ENCODE results near the gene RABL2A. TPM values are rescaled to one million over a fixed set of nuclear protein-coding genes. Genes with fewer than 3 reads are reported as not detected.

The RABL2A gene
- total RNA-seq, 1 experiment from 2014 or later: 17.6 TPM

DNA sequence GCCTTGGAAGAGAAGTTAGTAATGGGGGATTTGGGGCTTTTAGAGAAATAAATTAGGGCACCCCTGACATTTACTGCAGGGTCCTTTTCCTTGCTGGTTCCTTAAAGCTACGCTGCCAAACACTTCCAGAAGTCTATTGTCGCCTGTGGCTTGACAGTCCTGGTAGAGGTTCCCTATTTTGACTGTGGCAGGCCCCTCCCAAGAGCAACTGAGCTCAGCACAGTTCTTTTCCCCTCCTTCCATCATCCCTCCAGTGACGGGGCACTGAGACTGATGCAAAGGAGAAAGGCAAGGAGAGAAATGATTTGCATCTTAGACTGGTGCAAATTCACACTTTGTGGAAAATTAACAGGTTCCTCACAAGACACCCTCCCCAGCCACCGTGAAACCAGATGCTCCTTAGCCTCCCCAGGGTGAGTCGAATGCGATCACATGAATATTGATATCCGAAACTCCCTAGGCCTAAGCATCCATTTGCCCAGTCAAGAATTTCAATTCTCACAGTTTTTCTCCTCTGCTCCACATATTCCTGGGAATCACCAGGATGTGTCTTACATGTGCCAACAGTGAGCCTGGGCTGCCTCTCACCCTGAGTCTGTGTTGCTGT lies 45.4 kb downstream of the RABL2A start:
- DNase-seq (ENCODE audit: unreplicated experiment): no peak
- no peak overlapping the region for H3K27ac Mint-ChIP-seq (ENCODE audit: low read depth, unreplicated experiment)
- intact Hi-C loops (cut with micrococcal nuclease): no loop called here
- peaks cover 2% of the 10 kb centered on the region for H3K36me3 Mint-ChIP-seq (ENCODE audit: insufficient read depth, unreplicated experiment)
- ChIA-PET CTCF (no interaction called here), POLR2A (no interaction called here)
- no TSS peak for BruUV-seq (replicated peaks)
- no peak overlapping the region for H3K4me3 Mint-ChIP-seq (ENCODE audit: unreplicated experiment)
- H3K9me3 Mint-ChIP-seq (ENCODE audit: unreplicated experiment): no peaks in the 10 kb centered on the region
- TF ChIP-seq, protein P1, sequence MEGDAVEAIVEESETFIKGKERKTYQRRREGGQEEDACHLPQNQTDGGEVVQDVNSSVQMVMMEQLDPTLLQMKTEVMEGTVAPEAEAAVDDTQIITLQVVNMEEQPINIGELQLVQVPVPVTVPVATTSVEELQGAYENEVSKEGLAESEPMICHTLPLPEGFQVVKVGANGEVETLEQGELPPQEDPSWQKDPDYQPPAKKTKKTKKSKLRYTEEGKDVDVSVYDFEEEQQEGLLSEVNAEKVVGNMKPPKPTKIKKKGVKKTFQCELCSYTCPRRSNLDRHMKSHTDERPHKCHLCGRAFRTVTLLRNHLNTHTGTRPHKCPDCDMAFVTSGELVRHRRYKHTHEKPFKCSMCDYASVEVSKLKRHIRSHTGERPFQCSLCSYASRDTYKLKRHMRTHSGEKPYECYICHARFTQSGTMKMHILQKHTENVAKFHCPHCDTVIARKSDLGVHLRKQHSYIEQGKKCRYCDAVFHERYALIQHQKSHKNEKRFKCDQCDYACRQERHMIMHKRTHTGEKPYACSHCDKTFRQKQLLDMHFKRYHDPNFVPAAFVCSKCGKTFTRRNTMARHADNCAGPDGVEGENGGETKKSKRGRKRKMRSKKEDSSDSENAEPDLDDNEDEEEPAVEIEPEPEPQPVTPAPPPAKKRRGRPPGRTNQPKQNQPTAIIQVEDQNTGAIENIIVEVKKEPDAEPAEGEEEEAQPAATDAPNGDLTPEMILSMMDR (IDR thresholded peaks at IDR 0.05; ENCODE audit: unreplicated experiment): no peak
- H3K4me1 Mint-ChIP-seq (ENCODE audit: insufficient read depth, unreplicated experiment): no peaks in the 10 kb centered on the region
- H3K27me3 Mint-ChIP-seq (ENCODE audit: insufficient read depth, unreplicated experiment): no peaks in the 10 kb centered on the region

DNA sequence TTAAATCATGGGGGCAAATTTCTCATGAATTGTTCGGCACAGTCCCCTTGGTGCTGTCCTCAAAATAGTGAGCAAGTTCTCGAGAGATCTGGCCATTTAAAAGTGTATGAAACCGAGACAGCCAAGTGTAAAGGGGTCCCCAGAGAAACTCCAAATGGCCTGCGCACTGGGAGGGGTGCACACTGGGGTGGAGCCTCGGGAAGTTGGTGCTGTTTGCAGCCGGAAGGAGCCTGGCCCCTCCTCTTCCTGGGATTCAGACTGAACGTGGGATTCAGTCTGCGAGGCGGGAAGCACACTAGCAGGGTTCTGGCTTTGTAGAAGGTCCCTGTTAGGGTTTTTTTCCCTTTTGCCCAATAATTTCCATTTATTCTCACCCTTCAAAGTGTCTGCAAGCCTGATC lies 48.8 kb downstream of the RABL2A start:
- H3K4me3 Mint-ChIP-seq (ENCODE audit: unreplicated experiment): no peak overlapping the region
- TF ChIP-seq, protein P1 (IDR thresholded peaks at IDR 0.05; ENCODE audit: unreplicated experiment): no peak
- intact Hi-C loops (cut with micrococcal nuclease): no loop called here
- BruUV-seq (replicated peaks): no TSS peak
- ChIA-PET POLR2A (no interaction called here), CTCF (no interaction called here)
- H3K27ac Mint-ChIP-seq (ENCODE audit: low read depth, unreplicated experiment): no peak overlapping the region
- H3K4me1 Mint-ChIP-seq (ENCODE audit: insufficient read depth, unreplicated experiment): no peaks in the 10 kb centered on the region
- H3K36me3 Mint-ChIP-seq (ENCODE audit: insufficient read depth, unreplicated experiment): peaks cover 5% of the 10 kb centered on the region
- H3K9me3 Mint-ChIP-seq (ENCODE audit: unreplicated experiment): no peaks in the 10 kb centered on the region
- no peaks in the 10 kb centered on the region for H3K27me3 Mint-ChIP-seq (ENCODE audit: insufficient read depth, unreplicated experiment)
- no peak for DNase-seq (ENCODE audit: unreplicated experiment)

DNA sequence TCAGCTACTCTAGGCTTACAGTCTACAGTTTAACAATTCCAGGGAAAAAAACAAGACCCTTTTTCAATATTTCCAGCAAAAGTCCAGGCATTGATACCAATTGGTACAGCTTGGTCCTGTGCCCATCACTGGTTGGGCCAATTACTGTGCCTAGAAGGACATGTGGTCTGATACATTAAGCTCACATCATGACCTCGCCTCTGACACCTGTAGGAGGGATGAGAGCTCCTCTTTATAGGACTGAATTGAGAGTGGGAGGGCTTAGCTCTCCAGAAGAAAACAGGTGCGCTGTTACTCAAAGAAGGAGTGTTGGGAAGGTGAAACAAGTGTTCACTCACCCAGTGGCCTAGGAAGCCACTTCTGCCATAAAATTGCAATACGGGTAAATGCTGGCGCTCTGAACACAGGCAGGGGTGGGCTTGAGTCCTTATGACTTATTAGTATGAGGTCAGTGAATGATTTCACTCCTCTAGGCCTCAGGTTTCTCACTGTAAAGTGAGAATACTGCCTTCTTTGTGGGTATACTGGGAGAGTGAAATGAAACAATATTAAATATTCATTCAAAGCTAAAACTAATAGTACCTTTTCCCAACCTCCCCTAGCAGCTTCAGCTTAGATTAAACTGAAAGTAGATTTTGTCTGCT lies 49.7 kb downstream of the RABL2A start:
- Mint-ChIP-seq H3K27ac (ENCODE audit: low read depth, unreplicated experiment) (no peak overlapping the region), H3K4me1 (ENCODE audit: insufficient read depth, unreplicated experiment) (no peaks in the 10 kb centered on the region), H3K4me3 (ENCODE audit: unreplicated experiment) (no peak overlapping the region), H3K9me3 (ENCODE audit: unreplicated experiment) (no peaks in the 10 kb centered on the region), H3K36me3 (ENCODE audit: insufficient read depth, unreplicated experiment) (peaks cover 5% of the 10 kb centered on the region), H3K27me3 (ENCODE audit: insufficient read depth, unreplicated experiment) (no peaks in the 10 kb centered on the region)
- ChIA-PET POLR2A (no interaction called here), CTCF (interaction anchor here (0.6 kb wide), 1 partner anchor 19 kb away, joined by 3 read pairs; no protein-coding TSS in a partner anchor)
- TF ChIP-seq, protein P1 (IDR thresholded peaks at IDR 0.05; ENCODE audit: unreplicated experiment): no peak
- no TSS peak for BruUV-seq (replicated peaks)
- intact Hi-C loops (cut with micrococcal nuclease): no loop called here
- no peak for DNase-seq (ENCODE audit: unreplicated experiment)

DNA sequence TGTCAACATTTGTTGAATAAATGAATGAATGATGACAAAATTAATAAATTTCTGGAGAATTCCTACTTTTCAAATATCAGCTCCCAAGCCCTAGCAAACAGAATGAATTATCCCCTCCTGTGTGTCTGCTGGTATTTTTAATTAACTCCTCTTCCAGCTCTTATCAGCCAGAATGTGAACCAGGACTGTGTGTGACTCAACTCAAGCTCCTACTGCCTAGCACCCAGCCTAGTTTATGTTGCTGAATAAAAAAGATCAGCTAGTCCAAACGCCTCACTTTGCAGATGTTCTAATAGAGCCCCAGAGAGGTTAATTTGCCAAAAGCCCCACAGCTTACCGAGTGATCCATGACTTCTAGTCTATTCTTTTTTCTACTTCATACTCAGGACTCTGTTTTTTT lies 50.3 kb downstream of the RABL2A start:
- Mint-ChIP-seq H3K36me3 (ENCODE audit: insufficient read depth, unreplicated experiment) (peaks cover 5% of the 10 kb centered on the region), H3K27ac (ENCODE audit: low read depth, unreplicated experiment) (no peak overlapping the region), H3K9me3 (ENCODE audit: unreplicated experiment) (no peaks in the 10 kb centered on the region), H3K4me3 (ENCODE audit: unreplicated experiment) (no peak overlapping the region), H3K27me3 (ENCODE audit: insufficient read depth, unreplicated experiment) (no peaks in the 10 kb centered on the region), H3K4me1 (ENCODE audit: insufficient read depth, unreplicated experiment) (no peaks in the 10 kb centered on the region)
- POLR2A ChIA-PET: no interaction called here
- no peak for DNase-seq (ENCODE audit: unreplicated experiment)
- BruUV-seq (replicated peaks): no TSS peak
- CTCF ChIA-PET: interaction anchor here (0.6 kb wide), 1 partner anchor 19 kb away, joined by 3 read pairs; no protein-coding TSS in a partner anchor
- intact Hi-C loops (cut with micrococcal nuclease): no loop called here
- TF ChIP-seq, protein P1 (IDR thresholded peaks at IDR 0.05; ENCODE audit: unreplicated experiment): no peak

All from MCF 10A (cell line).